Endodermal cell (in vitro differentiated cells): ENCODE results near the gene CACNG4. TPM values are rescaled to one million over a fixed set of nuclear protein-coding genes. Genes with fewer than 3 reads are reported as not detected.

Source experiments
- DNase-seq: peaks from one replicate; pipeline ENCODE4 v3.0.0-alpha.2; 2017
- H3K27ac ChIP-seq: 2 replicates; pipeline ENCODE4 v1.5.1; 2013; ENCODE audit warnings: mild to moderate bottlenecking, low read depth, low read length, moderate library complexity
- H3K27me3 ChIP-seq: 2 replicates; pipeline ENCODE4 v1.6.1; 2013; ENCODE audit warnings: mild to moderate bottlenecking, low read length, moderate library complexity; ENCODE audit not compliant: insufficient read depth, control insufficient read depth, poor library complexity, severe bottlenecking
- H3K36me3 ChIP-seq: 2 replicates; pipeline ENCODE4 v1.7.0; 2013; ENCODE audit warnings: mild to moderate bottlenecking, low read length, moderate library complexity; ENCODE audit not compliant: control insufficient read depth, insufficient read depth
- H3K4me1 ChIP-seq: one replicate; pipeline ENCODE4 v1.7.0; 2013; ENCODE audit warnings: low read length; ENCODE audit not compliant: control insufficient read depth, insufficient read depth
- H3K4me3 ChIP-seq: 2 replicates; pipeline ENCODE4 v1.5.1; 2013; ENCODE audit warnings: mild to moderate bottlenecking, low read length, moderate library complexity
- H3K9ac ChIP-seq: 2 replicates; pipeline ENCODE4 v1.6.1; 2013; ENCODE audit warnings: mild to moderate bottlenecking, low read length, moderate library complexity; ENCODE audit not compliant: poor library complexity, severe bottlenecking; ENCODE audit errors: extremely low read depth
- H3K9me3 ChIP-seq: 2 replicates; pipeline ENCODE4 v1.6.1; 2013; ENCODE audit warnings: mild to moderate bottlenecking, low read length, moderate library complexity; ENCODE audit not compliant: control insufficient read depth
- H3K27ac Mint-ChIP-seq: 2 replicates; pipeline ENCODE4 v1.8.0; 2020; ENCODE audit warnings: mixed read lengths
- H3K27me3 Mint-ChIP-seq: 2 replicates; pipeline ENCODE4 v1.8.0; 2021; ENCODE audit warnings: mild to moderate bottlenecking, mixed read lengths; ENCODE audit not compliant: insufficient read depth
- H3K36me3 Mint-ChIP-seq: 2 replicates; pipeline ENCODE4 v1.8.0; 2020; ENCODE audit warnings: low read depth, mixed read lengths
- H3K4me1 Mint-ChIP-seq: 2 replicates; pipeline ENCODE4 v1.8.0; 2020; ENCODE audit warnings: mixed read lengths
- H3K4me3 Mint-ChIP-seq: 2 replicates; pipeline ENCODE4 v1.8.0; 2020; ENCODE audit warnings: mild to moderate bottlenecking, moderate library complexity, mixed read lengths
- H3K9me3 Mint-ChIP-seq: 2 replicates; pipeline ENCODE4 v1.8.0; 2020; ENCODE audit warnings: mild to moderate bottlenecking, mixed read lengths
- CTCF ChIP-seq: fragments of 200-600 bp; sonication (generic); conservative IDR thresholded peaks from 2 replicates; pipeline ENCODE4 v1.5.0; 2021; ENCODE audit warnings: antibody characterized with exemption, mild to moderate bottlenecking
- WGBS, 2 experiments: methylation state at CpG; one replicate each; pipeline versions ENCODE4 v1.1.5 to v1.1.7; 2013; ENCODE audit warnings: missing lambda C conversion rate in 2 of 2, mixed read lengths in 1 of 2; ENCODE audit not compliant: insufficient coverage in 1 of 2, insufficient read length in 1 of 2; 5-methylcytosine and 5-hydroxymethylcytosine counted together
- total RNA-seq, 2 donors: library from RNA; stranded (reverse); fragmentation: NEBNext Ultra II Directional in 1 of 2; extraction: Animal tissue kit (Norgen Biotek cat#: 25700) in 1 of 2; gene quantifications; 2 replicates in 1 of 2; 3 replicates in 1 of 2; pipeline ENCODE4 v1.2.1, GENCODE V29; 2021

CACNG4 gene
- total RNA-seq, 2 donors from 2014 or later: 0.22 to 1.3 TPM

DNA sequence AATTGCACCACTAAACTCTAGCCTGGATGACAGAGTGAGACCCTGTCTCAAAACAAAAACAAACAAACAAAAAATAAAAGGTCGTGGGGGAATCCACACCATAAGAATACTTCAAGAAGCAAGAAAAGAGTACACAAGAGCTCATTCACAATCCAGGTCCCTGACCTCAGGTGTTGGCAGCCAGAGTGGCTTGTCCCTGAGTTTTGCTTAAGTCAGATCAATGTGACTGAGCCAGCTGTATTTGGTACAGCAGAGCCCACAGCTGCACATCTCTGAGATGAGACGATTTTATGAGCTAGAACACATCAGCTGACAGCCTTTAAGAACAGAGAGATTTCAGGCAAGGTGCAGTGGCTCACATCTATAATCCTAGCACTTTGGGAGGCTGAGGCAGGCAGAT lies 102.2 kb downstream of the CACNG4 start:
- Histone ChIP-seq H3K4me3 (no peak overlapping the region), H3K36me3 (peaks cover 5% of the 10 kb centered on the region), H3K9ac (no peak overlapping the region), H3K27me3 (no peaks in the 10 kb centered on the region), H3K4me1 (peaks cover 15% of the 10 kb centered on the region), H3K27ac (no peak overlapping the region), H3K9me3 (no peaks in the 10 kb centered on the region)
- H3K9me3 Mint-ChIP-seq: no peaks in the 10 kb centered on the region
- no peaks in the 10 kb centered on the region for H3K27me3 Mint-ChIP-seq
- peaks cover 30% of the 10 kb centered on the region for H3K4me1 Mint-ChIP-seq
- H3K27ac Mint-ChIP-seq: no peak overlapping the region
- no peak for TF ChIP-seq CTCF
- H3K36me3 Mint-ChIP-seq: peaks cover 7% of the 10 kb centered on the region
- WGBS, 2 experiments: 83 to 84% methylated on average over 1 to 2 of the region's 2 CpGs
- no peak for DNase-seq
- H3K4me3 Mint-ChIP-seq: no peak overlapping the region

DNA sequence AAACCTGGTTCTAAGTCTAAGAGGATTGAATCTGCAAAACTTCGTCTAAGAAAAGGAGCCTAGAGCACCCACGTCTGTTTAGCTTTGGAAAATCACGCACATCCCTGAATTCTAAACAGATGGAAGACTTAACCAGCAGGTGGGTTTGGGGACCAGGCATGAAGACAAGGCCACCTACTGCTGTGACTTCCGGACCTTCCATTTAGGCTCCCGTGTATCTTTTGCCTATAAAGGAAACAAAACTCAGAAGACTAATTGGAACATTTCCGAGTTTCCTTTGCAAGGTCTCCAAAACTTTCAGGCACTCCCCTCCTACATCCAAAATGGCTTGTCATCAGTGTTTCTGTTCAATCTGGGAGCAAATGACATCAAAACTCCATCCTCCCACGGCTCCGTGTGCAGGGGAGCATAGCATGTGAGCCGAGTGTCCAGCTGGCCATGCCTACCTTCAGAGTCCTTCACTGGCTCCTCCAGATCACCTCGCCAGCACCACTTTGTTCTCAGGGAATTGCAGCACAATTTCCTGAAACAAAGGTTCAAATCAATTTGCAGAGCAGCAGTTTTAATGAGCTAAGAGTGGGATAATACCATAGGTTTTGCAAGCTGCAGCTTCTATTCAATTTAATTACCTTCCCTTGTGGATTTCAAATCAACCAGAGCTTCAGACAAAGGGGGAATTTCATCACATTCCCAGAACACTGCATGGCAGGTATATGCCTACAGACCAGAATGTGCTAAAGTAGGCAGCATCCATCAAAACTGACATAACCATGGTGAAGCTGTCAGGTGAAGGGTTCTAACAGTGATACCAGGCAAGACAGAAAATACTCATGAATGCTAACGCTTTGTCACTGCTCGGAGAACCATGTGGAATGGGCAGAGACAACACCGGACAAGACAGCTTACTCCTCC lies 103.3 kb downstream of the CACNG4 start:
- WGBS, 2 experiments: 82 to 90% methylated on average over 10 to 13 of the region's 13 CpGs
- Mint-ChIP-seq H3K27me3 (no peaks in the 10 kb centered on the region), H3K4me1 (peaks cover 30% of the 10 kb centered on the region), H3K4me3 (no peak overlapping the region), H3K27ac (no peak overlapping the region), H3K36me3 (peaks cover 11% of the 10 kb centered on the region), H3K9me3 (no peaks in the 10 kb centered on the region)
- no peak for TF ChIP-seq CTCF
- Histone ChIP-seq H3K4me1 (peaks cover 15% of the 10 kb centered on the region), H3K27me3 (no peaks in the 10 kb centered on the region), H3K4me3 (no peak overlapping the region), H3K27ac (no peak overlapping the region), H3K9ac (no peak overlapping the region), H3K36me3 (peaks cover 11% of the 10 kb centered on the region), H3K9me3 (no peaks in the 10 kb centered on the region)
- DNase-seq: no peak

GRCh38 chr17:67068999-67069398 lies 104.5 kb downstream of the CACNG4 start:
- no peaks in the 10 kb centered on the region for H3K9me3 ChIP-seq
- Mint-ChIP-seq H3K27me3 (no peaks in the 10 kb centered on the region), H3K4me3 (no peak overlapping the region), H3K27ac (no peak overlapping the region), H3K9me3 (no peaks in the 10 kb centered on the region), H3K36me3 (peaks cover 12% of the 10 kb centered on the region), H3K4me1 (peaks cover 33% of the 10 kb centered on the region)
- no peak for TF ChIP-seq CTCF
- H3K4me3 ChIP-seq: no peak overlapping the region
- no peak overlapping the region for H3K27ac ChIP-seq
- 85 to 88% methylated on average over 2 to 3 of the region's 3 CpGs for WGBS, 2 experiments
- no peak for DNase-seq
- H3K36me3 ChIP-seq: peaks cover 20% of the 10 kb centered on the region
- H3K4me1 ChIP-seq: peaks cover 15% of the 10 kb centered on the region
- no peaks in the 10 kb centered on the region for H3K27me3 ChIP-seq
- no peak overlapping the region for H3K9ac ChIP-seq
